Measurements from ENCODE around the gene SNAI3.

Gene SNAI3

GRCh38 chr16:88649195-88649923 is 36.9 kb downstream of the SNAI3 start:
- DNase-seq: no peak

DNA sequence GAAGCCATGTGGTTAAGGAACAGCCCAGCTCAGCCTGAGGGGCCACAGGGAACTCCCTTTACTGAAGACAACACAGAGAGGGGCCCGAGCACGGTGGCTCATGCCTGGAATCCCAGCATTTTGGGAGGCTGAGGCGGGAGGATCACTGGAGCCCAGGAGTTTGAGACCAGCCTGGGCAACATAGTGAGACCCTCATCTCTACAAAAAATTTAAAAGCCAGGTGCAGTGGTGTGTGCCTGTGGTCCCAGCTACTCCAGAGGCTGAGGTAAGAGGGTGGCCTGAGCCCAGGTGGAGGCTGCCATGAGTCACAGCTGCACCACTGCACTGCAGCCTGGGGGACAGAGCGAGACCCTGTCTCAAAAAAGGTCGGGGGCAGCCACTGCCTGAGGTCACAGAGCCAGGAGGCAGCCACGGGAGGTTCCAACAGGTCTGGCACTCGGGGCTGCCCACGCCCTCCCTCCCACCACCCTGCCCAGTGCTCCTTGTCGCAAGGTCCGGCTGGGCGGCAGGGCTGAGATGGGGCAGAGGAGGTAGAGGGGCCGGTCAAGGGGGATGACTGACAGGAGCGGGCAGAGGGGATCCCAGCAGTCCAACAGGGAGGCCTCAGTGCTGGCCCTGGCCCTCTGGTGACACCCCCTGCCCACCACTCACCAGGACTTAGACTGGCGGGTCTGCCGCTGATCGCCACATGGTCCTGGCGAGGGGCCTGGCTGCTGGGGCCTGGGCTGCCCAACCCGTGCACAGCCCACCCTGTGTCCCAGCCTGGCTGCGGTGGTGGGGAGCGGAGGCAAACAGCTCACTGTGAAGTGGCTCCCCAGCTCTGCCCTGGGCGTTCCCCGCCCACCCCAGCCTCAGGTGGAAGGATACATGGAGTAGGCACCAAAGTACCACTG is 38.9 kb downstream of the SNAI3 start:
- no peak for DNase-seq

DNA sequence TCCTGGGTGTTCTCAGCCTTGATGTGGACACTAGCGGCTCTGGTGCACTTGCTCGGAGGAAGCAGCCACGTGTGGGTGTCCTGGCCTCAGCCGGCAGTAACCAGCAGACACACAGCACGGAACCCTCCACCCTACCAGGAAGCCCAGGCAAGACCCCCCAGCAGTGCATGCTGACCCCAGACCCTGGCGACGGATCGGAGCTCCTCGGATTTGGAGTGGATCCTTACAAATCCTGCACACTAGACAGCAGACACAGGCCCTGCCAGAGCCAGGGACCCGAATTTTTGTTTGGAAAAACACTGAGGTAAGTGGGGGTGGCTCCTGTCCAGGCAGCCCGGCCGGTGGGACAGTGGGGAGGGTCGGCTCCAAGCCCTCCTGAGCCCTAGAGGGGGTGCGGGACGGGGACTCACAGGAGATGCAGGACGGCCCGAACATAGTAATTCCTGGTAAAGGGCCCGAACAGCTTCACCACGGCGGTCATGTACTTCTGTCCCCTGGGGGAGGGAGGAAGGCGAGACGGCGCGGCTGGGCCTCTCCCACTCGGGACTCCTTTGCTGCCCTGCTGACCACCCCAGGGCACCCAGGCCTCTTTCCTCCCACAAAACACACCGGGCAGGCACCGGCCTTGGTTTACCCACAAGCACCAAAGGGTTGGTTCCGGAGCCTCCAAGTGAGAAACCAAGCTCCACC is 39.8 kb downstream of the SNAI3 start:
- DNase-seq: no peak

GRCh38 chr16:88645941-88646340 is 40.4 kb downstream of the SNAI3 start:
- DNase-seq: no peak

DNA sequence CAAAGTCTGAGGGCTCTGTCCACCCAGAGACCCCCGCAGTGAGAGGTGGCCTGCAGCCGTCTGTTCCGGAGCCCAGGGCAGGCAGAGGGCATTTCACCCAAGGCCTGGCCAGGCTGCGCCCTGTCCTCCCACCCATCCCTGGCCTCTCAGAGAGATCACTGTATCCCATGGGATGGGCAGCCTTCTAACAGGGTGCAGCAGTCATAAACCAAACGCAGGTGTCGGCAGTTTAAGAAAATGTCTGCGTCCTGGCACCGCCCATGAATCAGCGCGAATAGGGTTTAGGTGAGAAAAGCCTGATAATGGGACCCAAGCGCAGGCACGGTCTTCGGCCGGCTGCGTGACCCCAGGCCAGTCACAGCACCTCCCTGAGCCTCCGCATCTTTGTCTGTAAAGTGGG is 40.9 kb downstream of the SNAI3 start:
- no peak for DNase-seq

- DNase-seq: no peak
Observed at GRCh38 chr16:88643644-88643932, 42.7 kb downstream of the SNAI3 start.

DNA sequence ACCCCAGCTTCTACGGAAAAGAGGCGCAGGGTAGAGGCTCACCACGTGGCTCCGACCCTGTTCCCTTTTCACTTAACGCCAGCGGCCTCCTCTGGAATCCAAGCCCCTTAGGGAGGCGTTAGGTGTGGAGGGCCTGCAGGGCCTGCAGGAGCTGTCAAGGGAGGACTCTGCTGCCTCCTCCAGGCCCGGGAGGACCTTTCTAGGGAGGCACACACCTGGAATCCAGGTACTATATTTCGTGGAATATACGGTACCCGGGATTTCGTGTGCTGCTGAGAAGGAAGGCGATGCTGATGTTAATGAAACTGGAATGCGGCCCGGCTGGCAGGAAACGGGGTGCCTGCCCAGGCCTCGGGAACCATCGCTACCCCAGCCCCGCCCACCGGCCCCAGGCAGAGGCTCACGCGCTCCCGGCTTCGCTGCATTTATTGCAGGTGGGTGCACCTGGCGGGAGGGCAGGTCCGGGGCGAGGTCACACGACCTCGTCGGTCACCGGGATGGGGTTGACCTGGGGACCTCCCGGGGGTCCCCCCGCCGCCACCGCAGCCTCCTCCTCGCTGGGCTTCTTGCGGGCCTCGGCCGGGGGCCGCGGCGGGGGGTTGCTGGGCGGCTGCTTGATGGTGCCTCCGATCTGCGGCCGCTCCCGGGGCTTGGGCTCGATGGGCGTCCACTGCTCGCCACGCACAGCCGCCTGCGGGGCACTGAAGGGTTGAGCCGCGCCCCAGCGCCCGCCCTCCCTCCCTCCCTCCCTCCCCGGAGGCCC is 43.2 kb downstream of the SNAI3 start:
- DNase-seq: no peak

- no peak for DNase-seq
Observed at GRCh38 chr16:88640498-88641247, 45.6 kb downstream of the SNAI3 start.

- no peak for DNase-seq
Observed at GRCh38 chr16:88640039-88640495, 46.2 kb downstream of the SNAI3 start.

DNA sequence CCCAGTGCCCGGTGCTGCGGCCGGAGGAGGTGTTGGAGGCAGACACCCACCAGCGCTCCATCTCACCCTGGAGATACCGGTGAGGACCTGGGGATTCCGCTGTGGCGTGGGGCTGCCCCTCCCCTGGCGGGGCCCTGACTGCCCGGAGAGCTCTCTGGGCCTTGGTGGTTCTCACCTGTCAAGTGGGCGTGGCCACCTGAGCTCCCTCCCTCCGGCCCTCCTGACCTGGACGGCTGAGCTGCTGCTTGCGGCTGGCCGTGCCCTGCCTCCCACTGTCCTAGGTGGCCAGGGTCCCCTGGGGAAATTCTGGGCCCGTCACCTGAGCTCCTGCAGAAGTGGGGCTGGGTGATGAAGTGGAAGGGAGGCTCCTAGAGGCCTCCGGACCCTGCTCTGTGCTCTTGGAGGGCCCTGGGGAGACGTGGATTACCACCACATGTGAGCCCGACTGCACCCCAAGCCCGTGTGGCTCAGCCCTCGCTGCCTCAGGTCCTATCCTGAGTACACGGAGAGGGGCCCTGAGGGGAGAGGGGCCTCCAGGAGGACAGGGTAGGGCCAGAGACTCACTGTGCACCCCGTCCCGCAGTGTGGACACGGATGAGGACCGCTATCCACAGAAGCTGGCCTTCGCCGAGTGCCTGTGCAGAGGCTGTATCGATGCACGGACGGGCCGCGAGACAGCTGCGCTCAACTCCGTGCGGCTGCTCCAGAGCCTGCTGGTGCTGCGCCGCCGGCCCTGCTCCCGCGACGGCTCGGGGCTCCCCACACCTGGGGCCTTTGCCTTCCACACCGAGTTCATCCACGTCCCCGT is 46.9 kb downstream of the SNAI3 start:
- no peak for DNase-seq

- DNase-seq: no peak
Observed at GRCh38 chr16:88638323-88639230, 47.7 kb downstream of the SNAI3 start, which contains the start of gene IL17C. TSS of gene IL17C (plus strand) at chr16:88638572. CDS start at chr16:88638642, 70 bp downstream.

GRCh38 chr16:88636488-88637265 is 49.6 kb downstream of the SNAI3 start:
- DNase-seq: no peak

DNA sequence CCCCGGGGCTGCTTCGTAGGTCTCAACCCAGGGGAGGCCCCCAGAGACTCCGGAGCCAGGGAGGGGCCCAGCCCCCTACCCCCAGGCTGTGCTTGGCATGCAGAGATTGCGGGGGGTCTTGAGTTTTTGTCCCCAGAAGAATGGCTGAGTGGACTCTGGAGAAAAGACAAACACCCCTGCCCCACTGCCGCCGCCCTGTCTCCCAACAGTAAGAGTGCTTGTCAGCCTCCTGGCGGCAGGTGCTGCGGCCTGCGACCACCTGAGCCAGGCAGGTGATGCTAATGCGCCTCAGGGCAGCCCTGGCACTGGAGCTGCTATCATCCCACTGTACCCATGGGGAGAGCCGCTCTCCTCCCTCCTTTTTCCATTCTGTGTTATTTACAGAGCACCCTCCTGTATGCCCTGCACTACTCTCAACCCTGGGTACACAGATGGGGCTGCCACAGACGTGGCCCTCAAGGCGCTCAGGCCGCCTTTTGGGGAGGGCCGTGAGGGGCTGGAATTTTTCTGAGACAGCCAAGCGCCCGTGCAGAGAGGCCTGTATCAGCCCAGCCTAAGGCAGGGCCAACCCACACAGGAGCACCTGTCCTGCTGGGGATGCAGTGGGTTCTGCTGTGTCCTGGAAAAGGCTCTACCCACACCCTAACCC is 50.5 kb downstream of the SNAI3 start:
- DNase-seq: no peak

DNA sequence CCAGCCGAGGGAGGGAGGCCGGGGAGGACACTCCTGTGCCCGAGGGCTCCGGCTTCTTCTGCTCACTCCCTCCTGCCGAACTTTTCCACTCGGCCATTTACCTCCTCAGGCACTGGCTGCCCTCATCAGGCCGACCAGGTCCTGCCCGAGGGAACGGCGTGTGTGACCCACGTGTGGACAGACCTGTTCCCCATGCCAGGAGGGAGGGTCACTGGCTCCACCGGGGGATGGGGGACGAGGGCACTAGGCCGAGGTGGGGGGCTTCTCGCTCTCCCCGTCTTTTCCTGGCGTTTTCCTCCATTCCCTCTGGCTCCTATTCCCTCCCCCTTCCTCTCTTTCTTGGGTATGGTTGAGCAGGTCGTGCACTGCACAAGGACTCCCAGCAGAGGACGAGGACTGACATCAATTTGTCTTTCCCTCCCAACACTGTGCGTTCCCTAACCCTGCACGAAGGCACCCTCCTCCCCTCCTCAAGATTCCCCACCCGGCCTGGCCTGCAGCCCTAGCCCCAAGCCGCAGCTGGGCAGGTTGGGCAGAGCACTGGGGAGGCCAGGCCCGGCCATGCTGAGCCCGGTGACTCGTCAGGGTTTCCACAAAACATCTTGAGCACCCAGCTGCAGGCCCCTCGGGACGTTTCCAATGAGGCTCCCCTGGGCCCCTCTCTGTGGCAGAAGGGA is 51.2 kb downstream of the SNAI3 start:
- DNase-seq: no peak

DNA sequence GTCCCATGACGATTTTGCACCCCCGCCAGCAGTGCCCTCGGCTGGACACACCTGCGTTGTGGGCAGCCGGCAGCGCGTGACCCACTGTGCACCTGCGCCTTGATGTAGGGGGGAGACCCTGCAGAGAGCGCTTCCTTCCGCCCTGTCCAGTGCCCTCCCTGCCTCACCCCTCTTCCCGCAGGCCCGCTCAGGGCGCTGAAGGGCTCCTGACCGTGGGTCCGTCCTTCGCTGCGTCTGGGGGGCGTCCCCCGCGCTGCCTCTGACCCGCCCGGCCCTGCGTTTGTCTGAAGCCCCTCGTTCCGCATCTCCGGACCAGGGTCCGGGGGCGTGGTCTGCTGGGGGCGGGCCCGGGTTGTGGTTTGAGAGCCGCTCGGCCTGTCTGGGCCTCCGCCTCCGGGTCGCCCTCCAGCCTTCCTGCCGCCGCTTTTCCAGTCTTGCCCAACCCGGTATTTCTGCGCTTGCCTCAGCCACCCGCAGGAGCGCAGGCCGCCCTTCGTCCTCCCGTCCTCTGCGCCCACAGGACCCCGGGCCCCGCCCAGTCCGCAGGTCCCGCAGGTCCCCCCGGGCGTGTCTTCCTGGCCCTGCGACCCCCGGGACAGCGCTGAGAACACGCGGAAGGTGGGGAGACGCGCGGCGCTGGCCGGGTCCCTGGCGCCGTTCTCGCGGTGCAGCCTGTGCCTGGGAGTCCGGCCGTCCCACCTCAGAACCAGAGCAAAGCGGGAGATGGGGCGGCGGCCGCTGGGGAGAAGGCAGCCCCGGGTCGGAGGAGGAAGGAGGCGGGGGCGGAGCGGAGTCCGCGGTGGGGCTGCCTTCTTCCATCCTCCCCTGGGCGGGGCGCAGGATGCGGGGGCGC is 51.9 kb downstream of the SNAI3 start:
- DNase-seq: no peak

DNA sequence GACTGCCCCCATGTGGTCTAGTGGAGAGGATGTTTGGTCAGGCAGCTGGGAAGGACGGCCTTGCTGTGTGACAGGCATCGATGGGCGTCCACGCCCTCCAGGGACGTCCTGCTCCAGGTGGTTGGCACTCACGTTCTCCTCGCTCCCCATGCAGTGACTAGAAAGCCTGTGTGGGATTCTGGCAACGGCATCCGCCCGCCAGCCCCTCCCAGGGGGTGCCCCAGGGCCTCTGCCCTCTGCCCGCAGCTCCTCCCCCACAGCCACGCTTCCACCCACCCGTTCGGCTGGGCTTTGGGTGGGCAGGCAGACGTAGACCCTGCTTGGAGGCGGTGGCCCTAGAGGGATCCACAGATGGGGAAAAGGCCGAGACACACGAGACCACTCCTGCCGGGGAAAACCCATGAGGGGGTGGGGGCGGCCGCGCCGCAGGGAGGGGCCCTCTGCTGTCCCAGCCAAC is 52.6 kb downstream of the SNAI3 start:
- no peak for DNase-seq

DNA sequence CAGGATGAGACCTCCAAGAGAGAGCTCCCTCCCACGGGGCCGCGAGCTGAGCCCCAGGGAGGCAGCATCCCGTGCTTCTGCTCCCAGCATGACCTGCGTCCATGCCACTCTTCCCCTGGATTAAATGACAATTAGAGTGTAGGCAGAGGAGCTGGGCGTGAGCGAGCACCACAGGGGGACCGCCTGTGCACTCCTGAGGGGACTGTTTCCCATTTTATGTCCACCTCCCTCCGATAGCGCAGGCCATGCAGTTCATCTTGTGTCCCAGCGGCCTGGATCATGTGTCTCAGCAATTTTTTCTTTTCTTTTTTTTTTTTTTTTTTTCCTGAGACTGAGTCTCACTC is 53.7 kb downstream of the SNAI3 start:
- no peak for DNase-seq

Data from right hindlimb (tissue), 1 donor.